SJSA1 (cell line): ENCODE results near the gene STRAP. TPM values are rescaled to one million over a fixed set of nuclear protein-coding genes. Genes with fewer than 3 reads are reported as not detected.
"Not testable (repeated sequence)": the region's sequence is repeated elsewhere in the genome, so short reads cannot be mapped to it uniquely, and the experiment has no call there.

Experiments used
- DNase-seq, 2 experiments: peaks; one replicate each; pipeline ENCODE4 v3.0.0-alpha.2; 2015 to 2020; ENCODE audit warnings: low spot score in 2 of 2, low read depth in 1 of 2
- H3K27ac ChIP-seq: fragments of 250-450 bp; sonication (Bioruptor Pico); 2 replicates; pipeline ENCODE4 v1.5.1; 2020; ENCODE audit warnings: mild to moderate bottlenecking, moderate library complexity
- H3K27me3 ChIP-seq: fragments of 250-450 bp; sonication (Bioruptor Pico); replicated peaks from 2 replicates; pipeline ENCODE4 v1.5.1; 2020; ENCODE audit warnings: mild to moderate bottlenecking, moderate library complexity
- H3K36me3 ChIP-seq: fragments of 250-450 bp; sonication (Bioruptor Pico); 2 replicates; pipeline ENCODE4 v1.5.1; 2020; ENCODE audit warnings: mild to moderate bottlenecking
- H3K4me1 ChIP-seq: fragments of 250-450 bp; sonication (Bioruptor Pico); replicated peaks from 2 replicates; pipeline ENCODE4 v1.6.1; 2021; ENCODE audit warnings: mild to moderate bottlenecking
- H3K4me3 ChIP-seq: fragments of 250-450 bp; sonication (Bioruptor Pico); 2 replicates; pipeline ENCODE4 v1.5.1; 2020; ENCODE audit warnings: mild to moderate bottlenecking
- H3K9me3 ChIP-seq: fragments of 250-450 bp; sonication (Bioruptor Pico); replicated peaks from 2 replicates; pipeline ENCODE4 v1.5.1; 2020; ENCODE audit warnings: mild to moderate bottlenecking
- total RNA-seq: library from RNA; depleted of rRNA; stranded (reverse); fragments of >200 nt; shearing (Covaris generic); gene quantifications from 2 replicates; pipeline ENCODE4 v1.2.3, GENCODE V29; 2014

STRAP gene
- total RNA-seq, 1 experiment from 2014 or later, result 92.1 TPM

- H3K4me1 ChIP-seq, result peaks cover 17% of the 10 kb centered on the region
- no peaks in the 10 kb centered on the region for H3K9me3 ChIP-seq
- peak overlapping the region; percentile 38 for H3K27ac ChIP-seq
- H3K27me3 ChIP-seq, result no peaks in the 10 kb centered on the region
- DNase-seq, result peak in 1 of 2 experiments; percentile 50
- no peak overlapping the region for H3K4me3 ChIP-seq
- no peaks in the 10 kb centered on the region for H3K36me3 ChIP-seq
These were observed 26.5 kb upstream of the STRAP start for GRCh38 chr12:15855646-15856045.

- no peaks in the 10 kb centered on the region for H3K9me3 ChIP-seq
- H3K27ac ChIP-seq, result peak overlapping the region; percentile 38
- H3K36me3 ChIP-seq, result no peaks in the 10 kb centered on the region
- peak in 1 of 2 experiments; percentile 49 for DNase-seq
- H3K4me1 ChIP-seq, result peaks cover 17% of the 10 kb centered on the region
- H3K4me3 ChIP-seq, result no peak overlapping the region
- no peaks in the 10 kb centered on the region for H3K27me3 ChIP-seq
These were observed 25.8 kb upstream of the STRAP start for GRCh38 chr12:15856097-15856982.

DNA sequence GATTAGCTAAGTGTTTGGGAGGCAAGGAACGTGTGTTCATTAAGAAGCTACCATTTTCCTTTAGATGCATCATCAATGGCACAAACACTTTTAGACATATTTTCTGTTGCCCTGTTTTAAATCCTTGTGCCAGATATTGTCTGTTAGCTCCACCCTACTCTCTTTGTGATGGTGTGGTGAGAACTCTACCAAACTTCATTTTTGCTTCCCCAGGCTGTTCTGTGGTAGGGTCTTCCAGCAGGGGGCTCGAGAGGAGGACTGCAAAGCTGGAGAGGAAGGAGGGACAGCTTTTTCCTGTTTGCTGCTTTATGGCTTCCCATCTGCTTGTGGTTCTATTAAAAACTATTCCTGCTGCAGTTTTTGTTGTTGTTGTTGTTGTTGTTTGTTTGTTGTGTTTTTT is 23.8 kb upstream of the STRAP start:
- no peaks in the 10 kb centered on the region for H3K36me3 ChIP-seq
- peaks cover 17% of the 10 kb centered on the region for H3K4me1 ChIP-seq
- no peak for DNase-seq
- no peaks in the 10 kb centered on the region for H3K9me3 ChIP-seq
- no peak overlapping the region for H3K27ac ChIP-seq
- H3K27me3 ChIP-seq, result no peaks in the 10 kb centered on the region
- H3K4me3 ChIP-seq, result no peak overlapping the region

GRCh38 chr12:15859116-15859515 is 23.1 kb upstream of the STRAP start:
- no peak for DNase-seq
- Histone ChIP-seq H3K4me1 (peaks cover 22% of the 10 kb centered on the region), H3K36me3 (no peaks in the 10 kb centered on the region), H3K4me3 (no peak overlapping the region), H3K27ac (no peak overlapping the region), H3K27me3 (no peaks in the 10 kb centered on the region), H3K9me3 (no peaks in the 10 kb centered on the region)

GRCh38 chr12:15861404-15861803 is 20.8 kb upstream of the STRAP start:
- H3K4me1 ChIP-seq, result peaks cover 7% of the 10 kb centered on the region; the same call in 1 of the 2 replicates
- no peak for DNase-seq
- H3K4me3 ChIP-seq, result no peak overlapping the region
- no peaks in the 10 kb centered on the region for H3K36me3 ChIP-seq
- no peaks in the 10 kb centered on the region for H3K27me3 ChIP-seq
- no peak overlapping the region for H3K27ac ChIP-seq
- no peaks in the 10 kb centered on the region for H3K9me3 ChIP-seq

DNA sequence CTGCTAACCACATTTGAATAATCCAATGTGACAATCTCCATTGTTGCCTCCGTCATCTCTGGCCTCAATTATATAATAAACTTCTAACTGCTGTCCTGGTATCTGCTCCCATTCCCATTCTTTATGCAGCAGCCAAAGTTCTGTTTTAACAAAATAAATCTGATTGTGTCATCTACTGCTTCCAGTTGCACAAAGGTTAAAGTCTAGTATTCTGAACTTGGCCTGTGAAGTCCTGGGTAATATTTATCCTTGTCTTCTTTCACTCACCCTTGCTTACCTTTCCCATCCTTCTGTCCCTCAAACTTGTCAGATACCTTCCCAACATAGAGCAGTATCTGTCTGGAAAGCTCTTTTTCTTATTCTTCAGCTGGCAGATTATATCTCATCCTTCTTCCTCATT is 19.3 kb upstream of the STRAP start:
- Histone ChIP-seq H3K27ac (no peak overlapping the region), H3K36me3 (no peaks in the 10 kb centered on the region), H3K27me3 (no peaks in the 10 kb centered on the region), H3K4me3 (no peak overlapping the region), H3K9me3 (no peaks in the 10 kb centered on the region), H3K4me1 (peaks cover 7% of the 10 kb centered on the region; the same call in 1 of the 2 replicates)
- DNase-seq, result no peak

- Histone ChIP-seq H3K9me3 (no peaks in the 10 kb centered on the region), H3K4me3 (no peak overlapping the region), H3K4me1 (peaks cover 7% of the 10 kb centered on the region; the same call in 1 of the 2 replicates), H3K27ac (no peak overlapping the region), H3K27me3 (no peaks in the 10 kb centered on the region), H3K36me3 (no peaks in the 10 kb centered on the region)
- no peak for DNase-seq
These were observed 18.8 kb upstream of the STRAP start for GRCh38 chr12:15863372-15863771.

DNA sequence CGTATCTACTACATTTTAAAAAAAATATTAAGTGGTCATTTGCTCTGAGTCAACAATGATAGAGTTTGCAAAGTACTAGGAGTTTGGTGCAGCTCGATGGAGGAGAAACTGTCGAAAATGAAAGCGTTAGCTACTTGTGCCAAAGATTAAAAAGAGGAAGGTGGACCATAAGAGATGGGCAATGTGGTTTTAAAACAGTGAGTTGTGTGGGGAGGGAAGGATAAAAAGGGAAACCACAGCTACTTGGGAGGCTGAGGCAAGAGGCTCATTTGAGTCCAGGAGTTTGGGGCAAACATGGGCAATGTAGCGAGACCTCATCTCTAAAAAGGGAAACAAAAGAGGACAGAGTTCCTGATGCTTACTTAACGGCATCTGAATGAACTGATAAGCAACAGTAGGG is 18.2 kb upstream of the STRAP start:
- no peaks in the 10 kb centered on the region for H3K27me3 ChIP-seq
- H3K4me3 ChIP-seq, result no peak overlapping the region
- no peak overlapping the region for H3K27ac ChIP-seq
- DNase-seq, result no peak
- H3K36me3 ChIP-seq, result no peaks in the 10 kb centered on the region
- H3K9me3 ChIP-seq, result no peaks in the 10 kb centered on the region
- peaks cover 7% of the 10 kb centered on the region; the same call in 1 of the 2 replicates for H3K4me1 ChIP-seq

DNA sequence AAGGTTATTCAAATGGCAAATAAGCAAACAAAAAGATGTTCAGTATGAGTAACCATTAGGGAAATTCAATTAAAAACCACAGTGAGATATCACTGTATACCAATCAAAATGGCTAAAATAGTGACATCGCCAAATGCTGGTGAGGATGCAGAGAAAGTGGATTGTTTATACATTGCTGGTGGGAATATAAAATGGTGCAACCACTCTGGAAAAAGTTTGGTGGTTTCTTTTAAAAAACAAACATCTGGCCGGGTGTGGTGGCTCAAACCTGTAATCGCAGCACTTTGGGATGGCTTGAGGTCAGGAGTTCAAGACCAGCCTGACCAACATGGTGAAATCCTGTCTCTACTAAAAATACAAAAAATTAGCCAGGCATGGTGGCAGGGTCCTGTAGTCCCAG is 14.0 kb upstream of the STRAP start:
- H3K9me3 ChIP-seq, result no peaks in the 10 kb centered on the region

GRCh38 chr12:15873556-15873955 is 8.6 kb upstream of the STRAP start:
- no peak overlapping the region for H3K4me3 ChIP-seq
- H3K9me3 ChIP-seq, result no peaks in the 10 kb centered on the region
- H3K4me1 ChIP-seq, result no peaks in the 10 kb centered on the region
- H3K36me3 ChIP-seq, result no peaks in the 10 kb centered on the region
- no peak overlapping the region for H3K27ac ChIP-seq
- no peak for DNase-seq
- H3K27me3 ChIP-seq, result no peaks in the 10 kb centered on the region

More for the DNA sequence above, 14.0 kb upstream of the STRAP start:
- Histone ChIP-seq H3K27ac (no peak overlapping the region), H3K27me3 (no peaks in the 10 kb centered on the region), H3K36me3 (no peaks in the 10 kb centered on the region), H3K4me3 (no peak overlapping the region), H3K4me1 (peaks cover 5% of the 10 kb centered on the region; the same call in 1 of the 2 replicates)
- peak in 1 of 2 experiments; percentile 21 for DNase-seq

- not testable (repeated sequence) for H3K27me3 ChIP-seq, H3K4me3 ChIP-seq, DNase-seq, H3K27ac ChIP-seq, H3K36me3 ChIP-seq, H3K4me1 ChIP-seq, H3K9me3 ChIP-seq
These were observed 7.5 kb upstream of the STRAP start for GRCh38 chr12:15874556-15875145.

- Histone ChIP-seq H3K4me3 (no peak overlapping the region), H3K27ac (no peak overlapping the region), H3K27me3 (no peaks in the 10 kb centered on the region), H3K9me3 (no peaks in the 10 kb centered on the region), H3K4me1 (0 out of 2 replicates have a peak, but pooled peaks cover under 1% of the 10 kb centered on the region), H3K36me3 (no peaks in the 10 kb centered on the region)
- no peak for DNase-seq
These were observed 6.3 kb upstream of the STRAP start for GRCh38 chr12:15875863-15876262.

DNA sequence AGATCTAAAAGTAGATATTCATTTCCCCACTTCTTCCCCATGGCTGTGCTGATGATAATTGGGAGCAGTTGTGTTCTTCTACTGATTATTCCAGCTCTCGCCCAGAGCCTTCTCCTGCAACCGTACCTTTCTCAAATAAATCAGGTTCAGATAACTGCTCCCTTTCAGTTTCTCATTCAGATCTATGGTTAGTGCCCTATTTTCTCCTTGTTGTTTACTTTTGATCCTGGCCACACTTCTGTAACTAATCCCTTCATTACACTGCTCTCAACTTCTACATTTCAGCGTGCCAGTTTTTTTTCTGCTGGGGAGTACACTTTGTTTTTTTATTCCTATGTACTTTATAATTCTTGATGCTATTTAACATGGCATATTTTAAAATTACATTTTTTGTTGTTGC is 2.8 kb upstream of the STRAP start:
- Histone ChIP-seq H3K4me3 (no peak overlapping the region), H3K4me1 (peaks cover 11% of the 10 kb centered on the region), H3K27me3 (no peaks in the 10 kb centered on the region), H3K36me3 (peaks cover 8% of the 10 kb centered on the region), H3K27ac (no peak overlapping the region), H3K9me3 (no peaks in the 10 kb centered on the region)
- no peak for DNase-seq

DNA sequence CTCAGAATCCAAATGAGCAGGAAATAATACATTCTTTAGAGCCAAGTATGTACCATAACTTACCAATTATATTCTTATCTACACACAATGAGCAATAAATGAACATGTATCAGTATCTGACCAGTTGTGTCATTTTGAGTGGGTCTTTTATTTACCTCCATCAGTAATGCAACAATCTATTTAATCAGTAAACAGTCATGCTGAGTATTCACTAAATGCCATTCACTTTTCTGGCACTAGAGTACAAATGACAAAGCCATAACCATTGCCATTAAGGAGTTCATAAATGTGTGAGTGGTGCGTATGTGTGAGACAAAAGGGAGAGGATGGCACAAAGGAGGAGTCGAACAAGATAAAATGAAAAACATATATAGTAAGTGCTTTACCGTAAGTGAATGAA is 1.5 kb upstream of the STRAP start:
- H3K27ac ChIP-seq, result no peak overlapping the region

More for the DNA sequence above, 1.5 kb upstream of the STRAP start:
- no peak for DNase-seq
- peaks cover 11% of the 10 kb centered on the region for H3K4me1 ChIP-seq
- H3K36me3 ChIP-seq, result peaks cover 14% of the 10 kb centered on the region
- no peak overlapping the region for H3K4me3 ChIP-seq
- H3K9me3 ChIP-seq, result no peaks in the 10 kb centered on the region
- no peaks in the 10 kb centered on the region for H3K27me3 ChIP-seq
